ENCODE data around the gene PHEX. TPM values are rescaled to one million over a fixed set of nuclear protein-coding genes. Genes with fewer than 3 reads are reported as not detected.

PHEX gene
- polyA plus RNA-seq, 1 donor from 2014 or later, result 0.11 TPM

GRCh38 chrX:22105971-22106370 lies 73.8 kb downstream of the PHEX start:
- H3K4me3 Mint-ChIP-seq, result no peak overlapping the region
- peaks cover 0 to 2% (median 0%) of the 10 kb centered on the region in 3 donors for H3K4me1 Mint-ChIP-seq
- H3K27ac Mint-ChIP-seq, result no peak overlapping the region
- no peaks in the 10 kb centered on the region for H3K27me3 Mint-ChIP-seq
- H3K9me3 Mint-ChIP-seq, result peaks cover 0 to 5% (median 4%) of the 10 kb centered on the region in 3 donors
- no peaks in the 10 kb centered on the region for H3K36me3 Mint-ChIP-seq

- Mint-ChIP-seq H3K4me1 (no peaks in the 10 kb centered on the region), H3K36me3 (no peaks in the 10 kb centered on the region), H3K27me3 (no peaks in the 10 kb centered on the region), H3K27ac (no peak overlapping the region), H3K4me3 (no peak overlapping the region), H3K9me3 (no peaks in the 10 kb centered on the region)
Measured at GRCh38 chrX:22109442-22109841, 77.3 kb downstream of the PHEX start.

- H3K27me3 Mint-ChIP-seq, result no peaks in the 10 kb centered on the region
- no peak overlapping the region for H3K4me3 Mint-ChIP-seq
- no peaks in the 10 kb centered on the region for H3K36me3 Mint-ChIP-seq
- H3K27ac Mint-ChIP-seq, result no peak overlapping the region
- H3K4me1 Mint-ChIP-seq, result no peaks in the 10 kb centered on the region
- no peaks in the 10 kb centered on the region for H3K9me3 Mint-ChIP-seq
Measured at GRCh38 chrX:22110729-22111494, 78.8 kb downstream of the PHEX start.

GRCh38 chrX:22116605-22117546 lies 84.8 kb downstream of the PHEX start:
- Mint-ChIP-seq H3K9me3 (no peaks in the 10 kb centered on the region), H3K27ac (no peak overlapping the region), H3K27me3 (no peaks in the 10 kb centered on the region), H3K36me3 (no peaks in the 10 kb centered on the region), H3K4me1 (no peaks in the 10 kb centered on the region), H3K4me3 (no peak overlapping the region)

GRCh38 chrX:22117633-22118032 lies 85.5 kb downstream of the PHEX start:
- no peaks in the 10 kb centered on the region for H3K9me3 Mint-ChIP-seq
- H3K27me3 Mint-ChIP-seq, result no peaks in the 10 kb centered on the region
- H3K27ac Mint-ChIP-seq, result no peak overlapping the region
- H3K4me3 Mint-ChIP-seq, result no peak overlapping the region
- no peaks in the 10 kb centered on the region for H3K4me1 Mint-ChIP-seq
- H3K36me3 Mint-ChIP-seq, result no peaks in the 10 kb centered on the region

- Mint-ChIP-seq H3K27ac (no peak overlapping the region), H3K4me1 (no peaks in the 10 kb centered on the region), H3K4me3 (no peak overlapping the region), H3K9me3 (no peaks in the 10 kb centered on the region), H3K27me3 (no peaks in the 10 kb centered on the region), H3K36me3 (no peaks in the 10 kb centered on the region)
Measured at GRCh38 chrX:22118161-22118830, 86.2 kb downstream of the PHEX start.

- Mint-ChIP-seq H3K27me3 (no peaks in the 10 kb centered on the region), H3K9me3 (no peaks in the 10 kb centered on the region), H3K4me1 (no peaks in the 10 kb centered on the region), H3K36me3 (no peaks in the 10 kb centered on the region), H3K27ac (no peak overlapping the region), H3K4me3 (no peak overlapping the region)
Measured at GRCh38 chrX:22121161-22121560, 89.0 kb downstream of the PHEX start.

GRCh38 chrX:22122510-22122909 lies 90.4 kb downstream of the PHEX start:
- H3K27ac Mint-ChIP-seq, result no peak overlapping the region
- H3K9me3 Mint-ChIP-seq, result peaks cover 0 to 2% (median 0%) of the 10 kb centered on the region in 3 donors
- H3K27me3 Mint-ChIP-seq, result no peaks in the 10 kb centered on the region
- H3K4me1 Mint-ChIP-seq, result peaks cover 0 to 1% (median 0%) of the 10 kb centered on the region in 3 donors
- no peaks in the 10 kb centered on the region for H3K36me3 Mint-ChIP-seq
- no peak overlapping the region for H3K4me3 Mint-ChIP-seq

- Mint-ChIP-seq H3K36me3 (no peaks in the 10 kb centered on the region), H3K27ac (no peak overlapping the region), H3K9me3 (peaks cover 0 to 2% (median 0%) of the 10 kb centered on the region in 3 donors)
Measured at GRCh38 chrX:22124098-22124497, 92.0 kb downstream of the PHEX start.

GRCh38 chrX:22125481-22125880 lies 93.4 kb downstream of the PHEX start:
- H3K36me3 Mint-ChIP-seq, result no peaks in the 10 kb centered on the region
- peaks cover 3% of the 10 kb centered on the region for H3K27me3 Mint-ChIP-seq
- no peak overlapping the region for H3K27ac Mint-ChIP-seq
- H3K4me3 Mint-ChIP-seq, result no peak overlapping the region
- peaks cover 0 to 1% (median 0%) of the 10 kb centered on the region in 3 donors for H3K4me1 Mint-ChIP-seq
- peaks cover 0 to 4% (median 0%) of the 10 kb centered on the region in 3 donors for H3K9me3 Mint-ChIP-seq

More at GRCh38 chrX:22124098-22124497, 92.0 kb downstream of the PHEX start:
- H3K27me3 Mint-ChIP-seq, result peaks cover 2% of the 10 kb centered on the region
- H3K4me3 Mint-ChIP-seq, result no peak overlapping the region
- peaks cover 0 to 1% (median 0%) of the 10 kb centered on the region in 3 donors for H3K4me1 Mint-ChIP-seq

- Mint-ChIP-seq H3K9me3 (peaks cover 0 to 4% (median 0%) of the 10 kb centered on the region in 3 donors), H3K4me3 (no peak overlapping the region), H3K4me1 (peaks cover 0 to 1% (median 0%) of the 10 kb centered on the region in 3 donors), H3K27me3 (peaks cover 6% of the 10 kb centered on the region), H3K36me3 (no peaks in the 10 kb centered on the region), H3K27ac (no peak overlapping the region)
Measured at GRCh38 chrX:22126327-22126726, 94.2 kb downstream of the PHEX start.

- Mint-ChIP-seq H3K9me3 (peaks cover 0 to 4% (median 0%) of the 10 kb centered on the region in 3 donors), H3K27ac (no peak overlapping the region), H3K4me3 (no peak overlapping the region), H3K27me3 (peaks cover 6% of the 10 kb centered on the region), H3K36me3 (no peaks in the 10 kb centered on the region), H3K4me1 (peaks cover 0 to 1% (median 0%) of the 10 kb centered on the region in 3 donors)
Measured at GRCh38 chrX:22128961-22129360, 96.8 kb downstream of the PHEX start.

GRCh38 chrX:22134681-22135080 lies 102.6 kb downstream of the PHEX start:
- peaks cover 0 to 1% (median 0%) of the 10 kb centered on the region in 3 donors for H3K9me3 Mint-ChIP-seq

GRCh38 chrX:22135171-22135711 lies 103.1 kb downstream of the PHEX start:
- Mint-ChIP-seq H3K27ac (no peak overlapping the region), H3K4me1 (peaks cover 5 to 7% (median 6%) of the 10 kb centered on the region in 3 donors), H3K9me3 (no peaks in the 10 kb centered on the region), H3K4me3 (no peak overlapping the region), H3K36me3 (no peaks in the 10 kb centered on the region), H3K27me3 (peaks cover 6% of the 10 kb centered on the region)

More at GRCh38 chrX:22134681-22135080, 102.6 kb downstream of the PHEX start:
- H3K4me1 Mint-ChIP-seq, result peaks cover 5 to 7% (median 6%) of the 10 kb centered on the region in 3 donors
- no peaks in the 10 kb centered on the region for H3K36me3 Mint-ChIP-seq
- peaks cover 6% of the 10 kb centered on the region for H3K27me3 Mint-ChIP-seq
- H3K27ac Mint-ChIP-seq, result no peak overlapping the region
- no peak overlapping the region for H3K4me3 Mint-ChIP-seq

Measured in IgD-negative memory B cell (primary cell).